A673 (cell line): ENCODE results near the gene CADPS2. TPM values are rescaled to one million over a fixed set of nuclear protein-coding genes. Genes with fewer than 3 reads are reported as not detected.
A peak's percentile ranks its signal among the peaks of the same experiment; 100 is the strongest.

Source experiments
- BruUV-seq: library from RNA; stranded (reverse); fragments of 400-500 nt; replicated peaks from 2 replicates; lab custom pipeline; 2021; lab: Mats Ljungman, UMichigan
- CTCF ChIA-PET: fragments of 300-600 bp; sonication (Branson Sonifier 250); formaldehyde crosslinking; loops from one replicate; lab custom pipeline; 2022; ENCODE audit warnings: antibody characterized with exemption; lab: Charles Lee
- POLR2A ChIA-PET: fragments of 300-600 bp; sonication (Branson Sonifier 250); formaldehyde crosslinking; loops from one replicate; lab custom pipeline; 2022; ENCODE audit warnings: antibody characterized with exemption; ENCODE audit not compliant: low non-redundant PET; lab: Charles Lee
- DNase-seq: peaks from one replicate; pipeline ENCODE4 v3.0.0-alpha.2; 2015; ENCODE audit warnings: low spot score
- H3K27ac ChIP-seq: fragments of 200-600 bp; sonication (generic); 2 replicates; pipeline ENCODE4 v1.5.1; 2016; ENCODE audit warnings: mixed run types, low read depth, mild to moderate bottlenecking, mixed read lengths, antibody characterized with exemption, low read length; ENCODE audit not compliant: poor library complexity, severe bottlenecking
- H3K27me3 ChIP-seq: fragments of 200-600 bp; sonication (generic); replicated peaks from 2 replicates; pipeline ENCODE4 v1.6.1; 2017; ENCODE audit warnings: mixed run types, low read depth, mild to moderate bottlenecking, mixed read lengths, antibody characterized with exemption, low read length; ENCODE audit not compliant: insufficient read depth, poor library complexity
- H3K36me3 ChIP-seq: fragments of 200-600 bp; sonication (generic); 2 replicates; pipeline ENCODE4 v1.6.1; 2016; ENCODE audit warnings: mixed run types, mild to moderate bottlenecking, mixed read lengths, antibody characterized with exemption, low read length; ENCODE audit not compliant: insufficient read depth, poor library complexity, severe bottlenecking
- H3K4me1 ChIP-seq: fragments of 200-600 bp; sonication (generic); 2 replicates; pipeline ENCODE4 v1.6.1; 2017; ENCODE audit warnings: mixed run types, mild to moderate bottlenecking, mixed read lengths, antibody characterized with exemption, low read length; ENCODE audit not compliant: insufficient read depth, poor library complexity, severe bottlenecking
- H3K4me3 ChIP-seq: fragments of 200-600 bp; sonication (generic); 2 replicates; pipeline ENCODE4 v1.5.1; 2016; ENCODE audit warnings: low read depth, mixed run types, mild to moderate bottlenecking, mixed read lengths, low read length; ENCODE audit not compliant: poor library complexity, severe bottlenecking
- H3K9me3 ChIP-seq: fragments of 200-600 bp; sonication (generic); 2 replicates; pipeline ENCODE4 v1.6.1; 2016; ENCODE audit warnings: mixed run types, low read depth, mild to moderate bottlenecking, mixed read lengths, antibody characterized with exemption, low read length; ENCODE audit not compliant: poor library complexity, severe bottlenecking
- CTCF ChIP-seq: fragments of 300-800, 200-600 bp; sonication (generic); conservative IDR thresholded peaks from 2 replicates; pipeline ENCODE4 v1.5.1; 2017; ENCODE audit warnings: low read depth, mild to moderate bottlenecking, antibody characterized with exemption, low read length, moderate library complexity, mixed read lengths
- EZH2 ChIP-seq: fragments of 200-600 bp; sonication (generic); IDR thresholded peaks from 2 replicates; pipeline ENCODE4 v1.6.1; 2017; ENCODE audit warnings: borderline replicate concordance, low read depth, mild to moderate bottlenecking, mixed read lengths, antibody characterized with exemption, low read length; ENCODE audit not compliant: poor library complexity, severe bottlenecking
- intact Hi-C: fragments of 100-400 bp; cut with micrococcal nuclease; formaldehyde crosslinking; loops from one replicate; pipeline ENCODE4 v1.10.0; 2022; ENCODE audit not compliant: unreplicated experiment
- total RNA-seq: library from RNA; stranded (reverse); gene quantifications from 2 replicates; pipeline ENCODE4 v1.2.3, GENCODE V29; 2021

The CADPS2 gene
- total RNA-seq, 1 experiment from 2014 or later, result 81.3 TPM

GRCh38 chr7:122532406-122533269 lies 353.6 kb downstream of the CADPS2 start:
- POLR2A ChIA-PET, result interaction anchor here (0.8 kb wide), 1 partner anchor 876 kb away, joined by 4 read pairs; no protein-coding TSS in a partner anchor
- Histone ChIP-seq H3K9me3 (no peaks in the 10 kb centered on the region), H3K27me3 (no peaks in the 10 kb centered on the region), H3K4me1 (peaks cover 33% of the 10 kb centered on the region), H3K27ac (no peak overlapping the region), H3K4me3 (no peak overlapping the region), H3K36me3 (no peaks in the 10 kb centered on the region)
- CTCF ChIA-PET, result interaction anchor here (0.6 to 1.4 kb wide), 5 partner anchors 314 to 835 kb away, joined by 3 to 7 read pairs (median 3); no protein-coding TSS in a partner anchor
- BruUV-seq, result no TSS peak
- DNase-seq, result peak; percentile 53
- TF ChIP-seq CTCF (peak; percentile 62), EZH2 (no peak)
- intact Hi-C loops, result loop anchor here (5.0 to 10.0 kb wide), 2 partner anchors 230 to 518 kb away; partner anchors contain the start of gene FEZF1

GRCh38 chr7:122528879-122529481 lies 357.3 kb downstream of the CADPS2 start:
- H3K4me3 ChIP-seq, result no peak overlapping the region
- no peak overlapping the region for H3K27ac ChIP-seq
- TF ChIP-seq CTCF (peak; percentile 67), EZH2 (no peak)
- H3K9me3 ChIP-seq, result no peaks in the 10 kb centered on the region
- H3K27me3 ChIP-seq, result no peaks in the 10 kb centered on the region
- H3K36me3 ChIP-seq, result no peaks in the 10 kb centered on the region
- H3K4me1 ChIP-seq, result peaks cover 23% of the 10 kb centered on the region
- BruUV-seq, result no TSS peak
- peak; percentile 70 for DNase-seq
- CTCF ChIA-PET, result no interaction called here
- POLR2A ChIA-PET, result no interaction called here
- intact Hi-C loops, result loop anchor here (1.0 to 2.0 kb wide), 2 partner anchors 310 to 436 kb away; no protein-coding TSS in a partner anchor

GRCh38 chr7:122525355-122525754 lies 360.9 kb downstream of the CADPS2 start:
- no peak for DNase-seq
- POLR2A ChIA-PET, result no interaction called here
- no peaks in the 10 kb centered on the region for H3K9me3 ChIP-seq
- no peaks in the 10 kb centered on the region for H3K36me3 ChIP-seq
- CTCF ChIA-PET, result no interaction called here
- H3K27me3 ChIP-seq, result no peaks in the 10 kb centered on the region
- intact Hi-C loops, result no loop called here
- BruUV-seq, result no TSS peak
- no peak overlapping the region for H3K4me3 ChIP-seq
- H3K27ac ChIP-seq, result no peak overlapping the region
- peaks cover 29% of the 10 kb centered on the region for H3K4me1 ChIP-seq
- TF ChIP-seq CTCF (no peak), EZH2 (no peak)
